Measurements from ENCODE around the gene GPRIN1. TPM values are rescaled to one million over a fixed set of nuclear protein-coding genes. Genes with fewer than 3 reads are reported as not detected.
A peak's percentile ranks its signal among the peaks of the same experiment; 100 is the strongest.

The GPRIN1 gene
- total RNA-seq (ENCODE audit: low replicate concordance): 1.7 and 7.1 TPM in 2 replicates

GRCh38 chr5:176609724-176610434 lies at the start of gene GPRIN1:
Gene GPRIN1 (minus strand): TSS chr5:176610156. CDS start chr5:176599834, 10,322 bp downstream.
- peak; percentile 16 for TF ChIP-seq CTCF (IDR thresholded peaks at IDR 0.05; ENCODE audit: insufficient read depth, low read length)

DNA sequence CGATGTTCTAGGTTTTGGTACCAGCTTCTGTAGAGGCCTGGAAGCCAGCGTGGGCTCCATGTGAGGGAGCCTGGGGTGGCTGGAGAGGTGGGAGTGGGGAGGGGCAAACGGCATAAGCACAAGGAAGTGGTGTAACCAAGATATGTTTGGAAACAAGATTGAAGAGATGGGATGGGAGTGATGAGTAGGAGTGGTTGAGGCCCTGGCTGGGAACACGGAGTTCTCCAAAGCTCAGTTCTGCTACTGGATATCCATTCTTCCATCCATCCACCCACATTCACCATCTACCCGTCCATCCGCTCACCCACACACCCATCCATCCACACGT lies 49.5 kb upstream of the GPRIN1 start:
- no peak for TF ChIP-seq CTCF (IDR thresholded peaks at IDR 0.05; ENCODE audit: insufficient read depth, low read length)
- no peak overlapping the region for H3K4me3 ChIP-seq (ENCODE audit: low read depth, low read length)
- no peak for DNase-seq (ENCODE audit: low read depth)

More at GRCh38 chr5:176609724-176610434, at the start of gene GPRIN1:
- DNase-seq (ENCODE audit: low read depth): peak; percentile 34
- H3K4me3 ChIP-seq (ENCODE audit: low read depth, low read length): peak within 1 kb of the TSS; percentile 69

GRCh38 chr5:176658817-176659511 lies 49.0 kb upstream of the GPRIN1 start:
- H3K4me3 ChIP-seq (ENCODE audit: low read depth, low read length): no peak overlapping the region
- peak; percentile 57 for DNase-seq (ENCODE audit: low read depth)
- no peak for TF ChIP-seq CTCF (IDR thresholded peaks at IDR 0.05; ENCODE audit: insufficient read depth, low read length)

DNA sequence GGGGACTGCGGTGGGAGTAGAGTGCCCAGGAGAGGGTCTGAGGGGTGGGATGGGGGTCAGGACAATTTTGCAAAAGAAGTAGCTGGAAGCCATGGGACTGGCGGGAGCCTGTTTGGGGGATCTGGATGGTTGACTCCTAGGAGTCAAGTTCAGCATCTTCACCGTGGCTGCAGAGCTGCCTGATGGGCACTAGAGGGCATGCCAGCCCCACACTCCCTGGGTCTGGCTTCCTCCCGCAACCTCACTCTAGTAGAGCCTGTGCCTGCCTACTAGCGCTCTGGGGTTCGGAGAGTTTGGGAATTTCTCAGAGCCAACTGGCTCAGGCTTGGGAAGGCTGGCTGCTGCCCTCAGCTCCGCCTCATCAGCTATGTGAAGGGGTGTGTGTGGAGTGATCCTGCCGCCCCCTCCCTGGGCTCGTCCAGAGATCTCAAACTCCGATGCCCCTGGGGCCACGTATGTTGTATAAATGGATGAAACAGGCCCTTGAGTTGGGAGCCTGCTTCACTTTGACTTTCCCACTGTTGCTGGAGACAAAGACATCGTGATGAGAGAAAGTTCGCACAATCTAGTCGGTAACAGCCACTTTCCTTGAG lies 48.1 kb upstream of the GPRIN1 start:
- no peak overlapping the region for H3K4me3 ChIP-seq (ENCODE audit: low read depth, low read length)
- DNase-seq (ENCODE audit: low read depth): peak; percentile 74
- peak; percentile 96 for TF ChIP-seq CTCF (IDR thresholded peaks at IDR 0.05; ENCODE audit: insufficient read depth, low read length)

- DNase-seq (ENCODE audit: low read depth): no peak
- no peak overlapping the region for H3K4me3 ChIP-seq (ENCODE audit: low read depth, low read length)
- TF ChIP-seq CTCF (IDR thresholded peaks at IDR 0.05; ENCODE audit: insufficient read depth, low read length): no peak
Measured at GRCh38 chr5:176656467-176656990, 46.6 kb upstream of the GPRIN1 start.

GRCh38 chr5:176654856-176655255 lies 44.9 kb upstream of the GPRIN1 start:
- DNase-seq (ENCODE audit: low read depth): no peak
- no peak overlapping the region for H3K4me3 ChIP-seq (ENCODE audit: low read depth, low read length)
- TF ChIP-seq CTCF (IDR thresholded peaks at IDR 0.05; ENCODE audit: insufficient read depth, low read length): no peak

All from fibroblast of the aortic adventitia (primary cell).